Measurements from ENCODE around the gene SNTA1. TPM values are rescaled to one million over a fixed set of nuclear protein-coding genes. Genes with fewer than 3 reads are reported as not detected.
"Not testable (repeated sequence)": the region's sequence is repeated elsewhere in the genome, so short reads cannot be mapped to it uniquely, and the experiment has no call there.

Gene SNTA1
- total RNA-seq, 2 experiments from 2014 or later: 4.2 to 5.0 TPM

GRCh38 chr20:33464759-33465158, 21.2 kb upstream of the SNTA1 start:
- H3K27me3 Mint-ChIP-seq; POLR2A ChIA-PET; H3K9me3 Mint-ChIP-seq (ENCODE audit: low read depth); DNase-seq; H3K4me1 Mint-ChIP-seq; H3K4me3 Mint-ChIP-seq; ATAC-seq; H3K36me3 Mint-ChIP-seq (ENCODE audit: low read depth); CTCF ChIA-PET; intact Hi-C loops (cut with DNase I, micrococcal nuclease); H3K27ac Mint-ChIP-seq: not testable (repeated sequence)

- Mint-ChIP-seq H3K36me3 (ENCODE audit: low read depth) (no peaks in the 10 kb centered on the region), H3K27ac (no peak overlapping the region), H3K4me1 (no peaks in the 10 kb centered on the region), H3K9me3 (ENCODE audit: low read depth) (no peaks in the 10 kb centered on the region), H3K4me3 (no peak overlapping the region), H3K27me3 (no peaks in the 10 kb centered on the region)
- intact Hi-C loops (cut with DNase I, micrococcal nuclease): no loop called here
- CTCF ChIA-PET: interaction anchor here (0.6 kb wide), 1 partner anchor 204 kb away, joined by 3 read pairs; no protein-coding TSS in a partner anchor
- POLR2A ChIA-PET: no interaction called here
- DNase-seq (no peak), ATAC-seq (no peak)
Measured at GRCh38 chr20:33463332-33464101, 20.0 kb upstream of the SNTA1 start.

- POLR2A ChIA-PET: no interaction called here
- peak; percentile 43 for ATAC-seq
- no peaks in the 10 kb centered on the region for H3K36me3 Mint-ChIP-seq (ENCODE audit: low read depth)
- intact Hi-C loops (cut with DNase I, micrococcal nuclease): no loop called here
- no peak overlapping the region for H3K27ac Mint-ChIP-seq
- CTCF ChIA-PET: interaction anchor here (0.6 to 1.1 kb wide), 3 partner anchors 23 to 266 kb away, joined by 3 to 4 read pairs (median 3); partner anchors contain the start of gene ACTL10
- H3K9me3 Mint-ChIP-seq (ENCODE audit: low read depth): no peaks in the 10 kb centered on the region
- H3K4me3 Mint-ChIP-seq: no peak overlapping the region
- peak; percentile 35 for DNase-seq
- H3K4me1 Mint-ChIP-seq: no peaks in the 10 kb centered on the region
- no peaks in the 10 kb centered on the region for H3K27me3 Mint-ChIP-seq
Measured at GRCh38 chr20:33460711-33461110, 17.1 kb upstream of the SNTA1 start.

GRCh38 chr20:33459599-33459998, 16.0 kb upstream of the SNTA1 start:
- POLR2A ChIA-PET: no interaction called here
- Mint-ChIP-seq H3K4me3 (no peak overlapping the region), H3K27me3 (no peaks in the 10 kb centered on the region), H3K27ac (no peak overlapping the region), H3K4me1 (no peaks in the 10 kb centered on the region), H3K9me3 (ENCODE audit: low read depth) (no peaks in the 10 kb centered on the region), H3K36me3 (ENCODE audit: low read depth) (no peaks in the 10 kb centered on the region)
- CTCF ChIA-PET: interaction anchor here (1.1 kb wide), 1 partner anchor 25 kb away, joined by 3 read pairs; no protein-coding TSS in a partner anchor
- intact Hi-C loops (cut with DNase I, micrococcal nuclease): loop anchor here (5.0 kb wide), 2 partner anchors 98 to 193 kb away; no protein-coding TSS in a partner anchor
- DNase-seq: no peak
- no peak for ATAC-seq

GRCh38 chr20:33456916-33457642, 13.5 kb upstream of the SNTA1 start:
- H3K9me3 Mint-ChIP-seq (ENCODE audit: low read depth); H3K4me1 Mint-ChIP-seq; H3K36me3 Mint-ChIP-seq (ENCODE audit: low read depth); H3K27me3 Mint-ChIP-seq; H3K27ac Mint-ChIP-seq; H3K4me3 Mint-ChIP-seq: not testable (repeated sequence)
- intact Hi-C loops (cut with DNase I, micrococcal nuclease): loop anchor here (1.0 to 5.0 kb wide), 7 partner anchors 13 to 274 kb away; partner anchors contain the start of genes ZNF341 (in 2 of the 2) and PXMP4 (in 1 of the 2)
- ChIA-PET CTCF (interaction anchor here (0.6 to 2.5 kb wide), 10 partner anchors 14 to 256 kb away, joined by 3 to 19 read pairs (median 3); partner anchors contain the start of genes ACTL10 and SNTA1), POLR2A (interaction anchor here (0.6 kb wide), 1 partner anchor 484 kb away, joined by 3 read pairs; no protein-coding TSS in a partner anchor)
- DNase-seq (peak; percentile 90), ATAC-seq (peak; percentile 90)

GRCh38 chr20:33450867-33451266, 7.3 kb upstream of the SNTA1 start:
- no peak for DNase-seq
- H3K4me3 Mint-ChIP-seq: no peak overlapping the region
- H3K36me3 Mint-ChIP-seq (ENCODE audit: low read depth): no peaks in the 10 kb centered on the region
- ChIA-PET POLR2A (no interaction called here), CTCF (no interaction called here)
- intact Hi-C loops (cut with DNase I, micrococcal nuclease): no loop called here
- peaks cover 2% of the 10 kb centered on the region for H3K9me3 Mint-ChIP-seq (ENCODE audit: low read depth)
- no peaks in the 10 kb centered on the region for H3K27me3 Mint-ChIP-seq
- no peaks in the 10 kb centered on the region for H3K4me1 Mint-ChIP-seq
- no peak for ATAC-seq
- no peak overlapping the region for H3K27ac Mint-ChIP-seq

- Mint-ChIP-seq H3K4me3 (no peak overlapping the region), H3K4me1 (peaks cover 15% of the 10 kb centered on the region), H3K27ac (no peak overlapping the region), H3K9me3 (ENCODE audit: low read depth) (peaks cover 2% of the 10 kb centered on the region), H3K27me3 (no peaks in the 10 kb centered on the region), H3K36me3 (ENCODE audit: low read depth) (no peaks in the 10 kb centered on the region)
- ChIA-PET CTCF (interaction anchor here (1.9 to 2.6 kb wide), 2 partner anchors 8 to 222 kb away, joined by 7 to 13 read pairs; no protein-coding TSS in a partner anchor), POLR2A (no interaction called here)
- ATAC-seq (no peak), DNase-seq (no peak)
- intact Hi-C loops (cut with DNase I, micrococcal nuclease): loop anchor here in 1 of 2 experiments (2.0 kb wide), 1 partner anchor 45 kb away; the partner anchor contains the start of gene CDK5RAP1
Measured at GRCh38 chr20:33445881-33446625, 2.5 kb upstream of the SNTA1 start.

- POLR2A ChIA-PET: interaction anchor here (0.6 to 1.0 kb wide), 3 partner anchors 21 to 367 kb away, joined by 3 read pairs; partner anchors contain the start of gene CHMP4B
- intact Hi-C loops (cut with DNase I, micrococcal nuclease): loop anchor here (1.0 to 5.0 kb wide), 11 partner anchors 12 to 547 kb away; partner anchors contain the start of genes ACTL10 (in 2 of the 2), CDK5RAP1 (in 2 of the 2), CBFA2T2 (in 1 of the 2) and PXMP4 (in 1 of the 2)
- Mint-ChIP-seq H3K4me1 (peaks cover 15% of the 10 kb centered on the region), H3K9me3 (ENCODE audit: low read depth) (peaks cover 2% of the 10 kb centered on the region), H3K27ac (peak overlapping the region; percentile 78), H3K4me3 (peak overlapping the region; percentile 83), H3K36me3 (ENCODE audit: low read depth) (no peaks in the 10 kb centered on the region), H3K27me3 (no peaks in the 10 kb centered on the region)
- ATAC-seq (peak; percentile 33), DNase-seq (peak; percentile 69)
- CTCF ChIA-PET: interaction anchor here (0.6 to 2.6 kb wide), 12 partner anchors 9 to 1065 kb away, joined by 3 to 13 read pairs (median 4); partner anchors contain the start of gene ACTL10
Measured at GRCh38 chr20:33444797-33445560, 1.4 kb upstream of the SNTA1 start.

GRCh38 chr20:33443006-33443511, 504 bp downstream of the SNTA1 start:
- Mint-ChIP-seq H3K4me1 (peaks cover 15% of the 10 kb centered on the region), H3K27me3 (no peaks in the 10 kb centered on the region), H3K4me3 (peak overlapping the region; percentile 68), H3K9me3 (ENCODE audit: low read depth) (no peaks in the 10 kb centered on the region), H3K36me3 (ENCODE audit: low read depth) (no peaks in the 10 kb centered on the region), H3K27ac (no peak overlapping the region)
- ATAC-seq (peak; percentile 15), DNase-seq (peak; percentile 45)
- CTCF ChIA-PET: interaction anchor here (0.6 to 2.4 kb wide), 4 partner anchors 14 to 223 kb away, joined by 3 to 6 read pairs (median 3); partner anchors contain the start of gene ACTL10
- intact Hi-C loops (cut with DNase I, micrococcal nuclease): loop anchor here (1.0 to 5.0 kb wide), 13 partner anchors 46 to 860 kb away; partner anchors contain the start of genes RALY (in 2 of the 2), ACTL10 (in 1 of the 2), AHCY (in 1 of the 2) and CBFA2T2 (in 1 of the 2)
- POLR2A ChIA-PET: interaction anchor here (0.9 to 1.9 kb wide), 2 partner anchors 47 to 370 kb away, joined by 3 to 9 read pairs; partner anchors contain the start of gene CBFA2T2
